ENCODE measurements around the gene AP5B1.

DNA sequence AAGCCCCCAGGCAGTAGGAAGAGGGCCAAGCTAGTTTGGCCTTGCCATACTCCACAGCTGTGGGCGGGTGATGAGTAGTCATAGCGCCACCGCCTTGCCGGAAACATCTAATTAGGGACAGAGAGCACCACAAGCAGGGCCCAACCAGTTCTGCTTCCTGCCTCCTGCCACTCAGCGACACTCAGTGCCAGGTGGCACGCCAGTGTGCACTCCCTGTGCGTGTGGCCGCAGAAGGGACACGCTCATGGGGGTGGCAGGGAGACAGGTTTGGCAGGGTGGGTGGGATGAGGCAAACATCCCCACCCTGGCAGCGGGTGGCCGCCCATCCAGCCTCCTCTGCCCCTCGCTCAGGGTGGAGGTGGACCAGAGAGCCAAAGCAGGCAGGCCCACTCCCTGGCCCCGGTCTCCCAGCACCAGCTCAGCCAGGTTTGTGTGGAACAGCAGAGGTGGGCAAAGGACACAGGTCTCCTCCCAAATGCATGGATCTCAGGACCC, 11.0 kb upstream of the AP5B1 start:
- TF ChIP-seq, protein P1, sequence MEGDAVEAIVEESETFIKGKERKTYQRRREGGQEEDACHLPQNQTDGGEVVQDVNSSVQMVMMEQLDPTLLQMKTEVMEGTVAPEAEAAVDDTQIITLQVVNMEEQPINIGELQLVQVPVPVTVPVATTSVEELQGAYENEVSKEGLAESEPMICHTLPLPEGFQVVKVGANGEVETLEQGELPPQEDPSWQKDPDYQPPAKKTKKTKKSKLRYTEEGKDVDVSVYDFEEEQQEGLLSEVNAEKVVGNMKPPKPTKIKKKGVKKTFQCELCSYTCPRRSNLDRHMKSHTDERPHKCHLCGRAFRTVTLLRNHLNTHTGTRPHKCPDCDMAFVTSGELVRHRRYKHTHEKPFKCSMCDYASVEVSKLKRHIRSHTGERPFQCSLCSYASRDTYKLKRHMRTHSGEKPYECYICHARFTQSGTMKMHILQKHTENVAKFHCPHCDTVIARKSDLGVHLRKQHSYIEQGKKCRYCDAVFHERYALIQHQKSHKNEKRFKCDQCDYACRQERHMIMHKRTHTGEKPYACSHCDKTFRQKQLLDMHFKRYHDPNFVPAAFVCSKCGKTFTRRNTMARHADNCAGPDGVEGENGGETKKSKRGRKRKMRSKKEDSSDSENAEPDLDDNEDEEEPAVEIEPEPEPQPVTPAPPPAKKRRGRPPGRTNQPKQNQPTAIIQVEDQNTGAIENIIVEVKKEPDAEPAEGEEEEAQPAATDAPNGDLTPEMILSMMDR (IDR thresholded peaks at IDR 0.05) = no peak
- peak; percentile 73 for TF ChIP-seq POLR2A (IDR thresholded peaks at IDR 0.05)
- no peak for TF ChIP-seq EP300 (IDR thresholded peaks at IDR 0.05; ENCODE audit: low read depth)
- TF ChIP-seq POLR2AphosphoS5 (IDR thresholded peaks at IDR 0.05) = peak; percentile 60 to 95 (median 86)

All from transverse colon (tissue), 4 donors.